Endometrial microvascular endothelial cells (primary cell): Measurements from ENCODE around the gene FOXD4L6. TPM values are rescaled to one million over a fixed set of nuclear protein-coding genes. Genes with fewer than 3 reads are reported as not detected.
"Not testable (repeated sequence)": the region's sequence is repeated elsewhere in the genome, so short reads cannot be mapped to it uniquely, and the experiment has no call there.

Experiments
- in situ Hi-C: cut with HindIII; loops from 2 replicates; pipeline ENCODE4 v1.10.0; 2017; ENCODE audit warnings: low sequenced_read_pairs, low pct_unique_long_range_greater_than_20kb; ENCODE audit errors: inconsistent ontology term
- total RNA-seq: library from RNA; depleted of rRNA; stranded (reverse); fragments of >200 nt; gene quantifications from one replicate; pipeline ENCODE4 v1.2.3, GENCODE V29; 2015; ENCODE audit errors: inconsistent ontology term

Gene FOXD4L6
- not detected for total RNA-seq

- in situ Hi-C loops = not testable (repeated sequence)
Observed at GRCh38 chr9:41128581-41128980, at the start of gene FOXD4L6. Gene FOXD4L6, minus strand, starts transcription at chr9:41128681. Its CDS starts 298 bp downstream, at chr9:41128383.

GRCh38 chr9:41174994-41175393 is 46.5 kb upstream of the FOXD4L6 start:
- in situ Hi-C loops = not testable (repeated sequence)

- in situ Hi-C loops = not testable (repeated sequence)
Observed at GRCh38 chr9:41150116-41150515, 21.6 kb upstream of the FOXD4L6 start.

GRCh38 chr9:41141878-41142277 is 13.4 kb upstream of the FOXD4L6 start:
- in situ Hi-C loops = not testable (repeated sequence)

- in situ Hi-C loops = not testable (repeated sequence)
Observed at GRCh38 chr9:41126746-41127446, 1.6 kb downstream of the FOXD4L6 start.

- in situ Hi-C loops = not testable (repeated sequence)
Observed at GRCh38 chr9:41125936-41126335, 2.5 kb downstream of the FOXD4L6 start.

- in situ Hi-C loops = not testable (repeated sequence)
Observed at GRCh38 chr9:41125109-41125658, 3.3 kb downstream of the FOXD4L6 start.

GRCh38 chr9:41124250-41125108 is 4.0 kb downstream of the FOXD4L6 start:
- in situ Hi-C loops = not testable (repeated sequence)

- in situ Hi-C loops = not testable (repeated sequence)
Observed at GRCh38 chr9:41123812-41124211, 4.7 kb downstream of the FOXD4L6 start.

- in situ Hi-C loops = not testable (repeated sequence)
Observed at GRCh38 chr9:41123396-41123795, 5.1 kb downstream of the FOXD4L6 start.

- in situ Hi-C loops = not testable (repeated sequence)
Observed at GRCh38 chr9:41120696-41121095, 7.8 kb downstream of the FOXD4L6 start.

GRCh38 chr9:41119719-41120118 is 8.8 kb downstream of the FOXD4L6 start:
- in situ Hi-C loops = not testable (repeated sequence)

- in situ Hi-C loops = not testable (repeated sequence)
Observed at GRCh38 chr9:41119311-41119710, 9.2 kb downstream of the FOXD4L6 start.

GRCh38 chr9:41113348-41113747 is 15.1 kb downstream of the FOXD4L6 start:
- in situ Hi-C loops = not testable (repeated sequence)

- in situ Hi-C loops = not testable (repeated sequence)
Observed at GRCh38 chr9:41111414-41111813, 17.1 kb downstream of the FOXD4L6 start.

GRCh38 chr9:41110913-41111312 is 17.6 kb downstream of the FOXD4L6 start:
- in situ Hi-C loops = not testable (repeated sequence)

- in situ Hi-C loops = not testable (repeated sequence)
Observed at GRCh38 chr9:41109253-41109652, 19.2 kb downstream of the FOXD4L6 start.

- in situ Hi-C loops = not testable (repeated sequence)
Observed at GRCh38 chr9:41108816-41109215, 19.7 kb downstream of the FOXD4L6 start.

- in situ Hi-C loops = not testable (repeated sequence)
Observed at GRCh38 chr9:41106472-41107116, 21.9 kb downstream of the FOXD4L6 start.
